Duodenal mucosa (tissue), 2 donors: ENCODE measurements around the gene STAT6.

ENCODE experiments used
- H3K27ac ChIP-seq: one replicate; pipeline ENCODE4 v1.7.0; 2013; ENCODE audit warnings: low read depth, low read length
- H3K27me3 ChIP-seq, 2 donors: one replicate each; pipeline ENCODE4 v1.7.0; 2013; ENCODE audit warnings: low read length in 2 of 2, control low read depth in 1 of 2; ENCODE audit not compliant: insufficient read depth in 2 of 2, control insufficient read depth in 1 of 2
- H3K36me3 ChIP-seq, 2 donors: one replicate each; pipeline ENCODE4 v1.7.0; 2013; ENCODE audit warnings: low read length in 2 of 2, control low read depth in 1 of 2; ENCODE audit not compliant: insufficient read depth in 2 of 2, control insufficient read depth in 1 of 2
- H3K4me1 ChIP-seq, 2 donors: one replicate each; pipeline ENCODE4 v1.7.0; 2013; ENCODE audit warnings: low read length in 2 of 2, control low read depth in 1 of 2; ENCODE audit not compliant: insufficient read depth in 2 of 2, control insufficient read depth in 1 of 2
- H3K4me3 ChIP-seq, 2 donors: one replicate each; pipeline ENCODE4 v1.7.0; 2013; ENCODE audit warnings: low read length in 2 of 2, low read depth in 1 of 2
- H3K9ac ChIP-seq, 2 donors: one replicate each; pipeline ENCODE4 v1.7.0; 2013; ENCODE audit warnings: low read length in 2 of 2, low read depth in 1 of 2
- H3K9me3 ChIP-seq, 2 donors: one replicate each; pipeline ENCODE4 v1.7.0; 2013; ENCODE audit warnings: low read length in 2 of 2, control low read depth in 1 of 2; ENCODE audit not compliant: control insufficient read depth in 1 of 2

STAT6 gene

DNA sequence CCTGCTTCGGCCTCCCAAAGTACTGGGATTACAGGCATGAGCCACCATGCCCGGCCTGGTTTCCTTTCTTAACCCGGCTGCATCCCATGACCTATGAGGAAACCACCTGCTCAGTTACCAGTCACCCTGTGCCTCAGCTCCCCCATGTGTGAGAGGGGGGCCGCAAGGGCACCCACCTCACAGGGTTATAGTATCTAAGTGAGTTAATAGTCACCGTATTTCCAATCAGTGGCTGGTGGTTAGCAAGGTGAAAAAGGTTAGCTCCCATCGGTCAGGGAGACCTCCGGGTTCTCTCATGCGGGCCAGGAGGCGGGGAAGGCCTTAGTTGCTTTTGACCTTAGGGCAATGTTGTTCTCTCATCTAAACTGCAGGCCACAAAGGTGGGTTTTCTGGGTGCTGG is 23.8 kb upstream of the STAT6 start:
- Histone ChIP-seq H3K4me1 (peaks cover 63 to 65% of the 10 kb centered on the region in 2 donors), H3K9ac (no peak overlapping the region), H3K36me3 (peaks cover 4 to 7% of the 10 kb centered on the region in 2 donors), H3K27me3 (no peaks in the 10 kb centered on the region), H3K4me3 (no peak overlapping the region), H3K27ac (no peak overlapping the region), H3K9me3 (no peaks in the 10 kb centered on the region)

DNA sequence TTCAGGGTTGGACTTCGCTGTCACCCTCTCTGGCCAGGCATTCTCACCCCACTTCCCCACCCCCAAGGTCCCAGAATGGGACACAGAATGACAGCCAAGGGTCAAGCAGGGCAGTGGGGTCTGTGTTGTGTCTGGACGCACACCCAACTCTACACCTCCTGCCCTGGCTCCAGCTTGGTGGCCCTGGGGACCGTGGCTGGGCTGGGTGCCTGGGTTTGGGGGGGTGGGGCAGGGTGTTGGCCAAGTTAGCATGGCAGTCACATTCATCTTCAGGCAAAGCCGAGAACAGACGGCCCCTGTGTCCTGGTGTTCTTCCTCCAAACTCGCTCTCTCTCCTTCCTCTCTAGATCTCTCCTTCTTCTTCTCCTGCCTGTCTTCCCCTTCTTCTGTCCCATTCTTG is 22.8 kb upstream of the STAT6 start:
- Histone ChIP-seq H3K4me3 (no peak overlapping the region), H3K36me3 (peaks cover 0 to 4% of the 10 kb centered on the region in 2 donors), H3K27ac (no peak overlapping the region), H3K9ac (no peak overlapping the region), H3K27me3 (no peaks in the 10 kb centered on the region), H3K9me3 (no peaks in the 10 kb centered on the region), H3K4me1 (peaks cover 60 to 62% of the 10 kb centered on the region in 2 donors)

DNA sequence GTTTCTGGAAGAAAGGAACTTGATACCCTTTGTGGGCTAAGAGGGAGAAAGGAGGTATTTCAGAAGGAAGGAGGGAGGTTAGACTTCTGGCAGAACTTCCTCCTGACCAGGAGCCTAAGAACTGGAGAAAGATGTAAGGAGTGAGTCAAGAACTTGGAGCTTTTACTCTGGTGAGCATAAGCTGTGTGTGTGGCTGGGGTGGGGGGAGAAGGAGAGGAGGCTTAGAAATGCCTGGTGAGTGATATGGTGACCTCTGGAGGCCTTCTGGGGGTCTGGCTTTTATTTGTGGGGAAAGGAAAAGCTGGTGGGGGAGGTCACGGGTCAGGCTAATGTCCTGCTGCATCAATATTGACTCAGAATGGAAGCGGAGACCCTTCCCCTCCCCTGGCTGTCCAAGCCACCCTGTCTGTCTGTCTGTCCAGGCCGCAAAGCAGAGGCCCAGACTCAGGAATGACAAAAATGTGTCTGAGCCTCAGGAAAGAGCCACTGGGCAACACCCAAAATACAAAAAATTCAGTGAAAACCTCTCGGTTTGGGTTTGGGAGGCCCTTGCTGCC is 21.9 kb upstream of the STAT6 start:
- H3K9me3 ChIP-seq, result no peaks in the 10 kb centered on the region
- H3K4me3 ChIP-seq, result peak overlapping the region in 1 of 2 donors; percentile 8
- H3K36me3 ChIP-seq, result peaks cover 0 to 4% of the 10 kb centered on the region in 2 donors
- H3K9ac ChIP-seq, result peak overlapping the region in 1 of 2 donors; percentile 23
- H3K4me1 ChIP-seq, result peaks cover 52 to 54% of the 10 kb centered on the region in 2 donors
- H3K27ac ChIP-seq, result no peak overlapping the region
- H3K27me3 ChIP-seq, result no peaks in the 10 kb centered on the region

DNA sequence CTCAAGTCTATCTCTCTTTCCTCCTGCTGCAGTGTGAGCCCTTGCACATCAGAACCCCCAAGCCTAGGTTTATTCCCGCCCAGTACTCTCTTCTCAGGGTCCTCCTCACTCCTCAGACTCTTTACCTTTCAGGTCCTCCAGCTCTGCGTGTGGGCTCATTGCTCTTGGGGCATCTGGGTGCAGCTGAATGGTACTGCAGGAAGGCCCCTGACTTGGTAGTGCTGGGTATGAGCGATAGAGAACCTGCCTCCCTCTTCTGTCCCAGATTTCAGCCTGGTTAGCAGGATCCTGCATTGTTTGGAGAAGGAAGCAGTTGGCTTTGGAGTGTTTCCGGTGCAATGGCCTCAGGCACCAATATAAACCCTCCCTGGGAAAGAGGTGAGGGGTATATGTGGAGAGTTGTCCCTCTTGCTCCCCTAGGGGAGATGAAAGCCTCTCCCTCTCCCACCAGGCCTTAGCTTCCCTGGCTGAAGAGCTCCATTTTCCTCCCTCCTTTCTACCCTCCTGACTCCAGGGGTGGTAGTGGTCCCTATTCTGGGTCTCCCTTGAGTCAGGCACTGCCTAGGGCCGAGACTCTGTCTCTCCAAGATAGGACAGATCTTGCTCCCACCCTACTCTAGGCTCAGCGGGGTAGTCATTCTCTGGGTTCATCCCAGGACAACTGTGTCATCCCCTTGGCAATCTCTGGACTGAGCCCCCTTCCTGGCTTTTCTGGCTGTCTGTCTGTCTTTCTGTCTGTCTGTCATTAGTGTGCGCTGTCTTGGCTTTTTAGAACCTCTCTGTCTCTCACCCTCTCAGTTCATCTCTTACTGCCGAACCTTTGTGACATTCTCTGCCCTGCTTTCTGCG is 21.0 kb upstream of the STAT6 start:
- Histone ChIP-seq H3K9ac (peak overlapping the region in 1 of 2 donors; percentile 23), H3K4me1 (peaks cover 46 to 50% of the 10 kb centered on the region in 2 donors), H3K36me3 (peaks cover 0 to 4% of the 10 kb centered on the region in 2 donors), H3K27me3 (no peaks in the 10 kb centered on the region), H3K27ac (no peak overlapping the region), H3K4me3 (peak overlapping the region in 1 of 2 donors; percentile 8), H3K9me3 (no peaks in the 10 kb centered on the region)

DNA sequence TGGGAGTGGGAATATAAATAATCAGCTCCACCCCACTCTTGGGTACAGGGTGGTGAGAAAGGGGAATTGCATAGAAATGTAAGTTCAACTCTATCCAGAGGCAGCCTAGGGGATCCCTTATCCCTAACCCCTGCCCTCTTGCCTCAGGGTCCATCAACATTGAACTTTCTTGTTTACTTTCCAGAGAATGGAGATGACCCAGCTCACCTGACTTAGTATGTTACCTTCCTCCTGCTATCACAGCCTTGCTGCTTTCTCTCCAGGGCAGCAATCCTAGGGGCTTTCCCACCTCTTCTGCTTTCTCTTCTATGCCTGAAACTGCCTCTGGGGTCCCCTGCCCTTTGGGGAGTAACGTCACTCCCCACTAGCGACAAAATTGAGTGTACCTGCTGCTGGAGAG is 19.8 kb upstream of the STAT6 start:
- no peak overlapping the region for H3K27ac ChIP-seq
- H3K9ac ChIP-seq, result peak overlapping the region; percentile 26 to 85
- peaks cover 0 to 4% of the 10 kb centered on the region in 2 donors for H3K36me3 ChIP-seq
- H3K27me3 ChIP-seq, result no peaks in the 10 kb centered on the region
- peaks cover 52 to 53% of the 10 kb centered on the region in 2 donors for H3K4me1 ChIP-seq
- no peaks in the 10 kb centered on the region for H3K9me3 ChIP-seq
- H3K4me3 ChIP-seq, result peak overlapping the region; percentile 41 to 82

DNA sequence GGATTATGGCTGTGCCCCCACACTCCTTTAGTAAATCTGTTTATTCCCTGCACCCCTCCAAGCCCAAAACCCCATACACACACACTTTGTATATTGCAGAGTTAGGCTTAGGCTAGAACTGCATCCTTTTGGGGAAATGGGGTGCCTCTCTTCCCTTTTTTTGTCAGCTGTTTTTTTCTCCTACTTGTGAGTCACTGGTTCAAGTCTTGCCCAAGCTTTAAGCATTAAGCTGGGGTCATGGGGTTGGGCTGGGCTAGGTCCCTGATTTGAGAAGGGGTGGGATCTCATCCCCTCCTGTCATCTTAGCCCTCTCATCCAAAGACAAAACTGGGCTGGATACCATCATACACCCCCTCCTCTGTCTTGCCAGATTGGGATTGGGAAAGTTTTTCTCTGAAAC is 18.7 kb upstream of the STAT6 start:
- Histone ChIP-seq H3K9ac (peak overlapping the region; percentile 63 to 85), H3K4me1 (peaks cover 44 to 48% of the 10 kb centered on the region in 2 donors), H3K27me3 (no peaks in the 10 kb centered on the region), H3K36me3 (peaks cover 0 to 4% of the 10 kb centered on the region in 2 donors), H3K4me3 (peak overlapping the region; percentile 82 to 89), H3K27ac (peak overlapping the region; percentile 42), H3K9me3 (no peaks in the 10 kb centered on the region)

DNA sequence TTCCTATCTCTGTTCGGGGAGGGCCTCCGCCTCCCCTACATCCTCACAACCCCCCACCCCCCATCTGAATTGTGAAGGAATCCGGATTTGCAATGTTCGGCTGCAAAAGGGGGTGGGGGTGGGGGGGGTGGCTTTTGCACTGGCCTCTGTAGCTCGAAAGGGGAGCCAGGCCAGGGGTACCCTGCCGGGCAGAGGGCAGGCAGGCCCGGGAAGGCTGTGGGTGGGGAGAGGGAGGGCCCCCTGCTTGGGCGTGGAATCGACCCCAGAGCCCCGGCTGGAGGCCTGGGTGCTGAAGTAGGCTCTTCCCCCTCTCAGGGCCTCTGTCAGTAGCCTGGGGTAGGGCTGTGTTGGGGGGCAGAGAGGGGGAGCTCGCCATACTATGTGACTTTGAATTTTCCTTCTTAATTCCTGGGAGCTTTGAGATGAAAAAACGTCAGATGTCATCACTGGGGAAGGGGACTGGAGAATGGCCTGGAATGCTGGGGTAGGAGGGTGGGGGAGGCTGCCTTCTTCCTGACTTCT is 18.2 kb upstream of the STAT6 start:
- Histone ChIP-seq H3K27me3 (no peaks in the 10 kb centered on the region), H3K9me3 (no peaks in the 10 kb centered on the region), H3K4me1 (peaks cover 44 to 52% of the 10 kb centered on the region in 2 donors), H3K36me3 (peaks cover 0 to 4% of the 10 kb centered on the region in 2 donors), H3K9ac (peak overlapping the region; percentile 78 to 85), H3K4me3 (peak overlapping the region; percentile 82 to 89), H3K27ac (peak overlapping the region; percentile 42)

DNA sequence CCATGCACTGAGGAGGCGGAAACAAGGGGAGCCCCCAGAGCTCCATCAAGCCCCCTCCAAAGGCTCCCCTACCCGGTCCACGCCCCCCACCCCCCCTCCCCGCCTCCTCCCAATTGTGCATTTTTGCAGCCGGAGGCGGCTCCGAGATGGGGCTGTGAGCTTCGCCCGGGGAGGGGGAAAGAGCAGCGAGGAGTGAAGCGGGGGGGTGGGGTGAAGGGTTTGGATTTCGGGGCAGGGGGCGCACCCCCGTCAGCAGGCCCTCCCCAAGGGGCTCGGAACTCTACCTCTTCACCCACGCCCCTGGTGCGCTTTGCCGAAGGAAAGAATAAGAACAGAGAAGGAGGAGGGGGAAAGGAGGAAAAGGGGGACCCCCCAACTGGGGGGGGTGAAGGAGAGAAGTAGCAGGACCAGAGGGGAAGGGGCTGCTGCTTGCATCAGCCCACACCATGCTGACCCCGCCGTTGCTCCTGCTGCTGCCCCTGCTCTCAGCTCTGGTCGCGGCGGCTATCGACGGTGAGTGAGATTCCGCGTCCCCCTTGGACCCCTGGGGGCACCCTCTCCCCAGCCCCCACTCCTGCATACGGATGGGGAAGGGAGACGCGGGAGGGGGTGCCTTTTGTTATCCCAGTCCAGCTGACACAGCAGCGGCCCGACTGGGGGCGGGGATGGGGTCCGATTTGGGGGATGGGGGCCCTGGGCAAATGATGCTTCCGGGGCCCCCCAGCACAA is 17.5 kb upstream of the STAT6 start:
- Histone ChIP-seq H3K4me3 (peak overlapping the region; percentile 82 to 89), H3K4me1 (peaks cover 44 to 52% of the 10 kb centered on the region in 2 donors), H3K27me3 (no peaks in the 10 kb centered on the region), H3K9me3 (no peaks in the 10 kb centered on the region), H3K36me3 (peaks cover 0 to 4% of the 10 kb centered on the region in 2 donors), H3K27ac (peak overlapping the region; percentile 39), H3K9ac (peak overlapping the region; percentile 78 to 85)

DNA sequence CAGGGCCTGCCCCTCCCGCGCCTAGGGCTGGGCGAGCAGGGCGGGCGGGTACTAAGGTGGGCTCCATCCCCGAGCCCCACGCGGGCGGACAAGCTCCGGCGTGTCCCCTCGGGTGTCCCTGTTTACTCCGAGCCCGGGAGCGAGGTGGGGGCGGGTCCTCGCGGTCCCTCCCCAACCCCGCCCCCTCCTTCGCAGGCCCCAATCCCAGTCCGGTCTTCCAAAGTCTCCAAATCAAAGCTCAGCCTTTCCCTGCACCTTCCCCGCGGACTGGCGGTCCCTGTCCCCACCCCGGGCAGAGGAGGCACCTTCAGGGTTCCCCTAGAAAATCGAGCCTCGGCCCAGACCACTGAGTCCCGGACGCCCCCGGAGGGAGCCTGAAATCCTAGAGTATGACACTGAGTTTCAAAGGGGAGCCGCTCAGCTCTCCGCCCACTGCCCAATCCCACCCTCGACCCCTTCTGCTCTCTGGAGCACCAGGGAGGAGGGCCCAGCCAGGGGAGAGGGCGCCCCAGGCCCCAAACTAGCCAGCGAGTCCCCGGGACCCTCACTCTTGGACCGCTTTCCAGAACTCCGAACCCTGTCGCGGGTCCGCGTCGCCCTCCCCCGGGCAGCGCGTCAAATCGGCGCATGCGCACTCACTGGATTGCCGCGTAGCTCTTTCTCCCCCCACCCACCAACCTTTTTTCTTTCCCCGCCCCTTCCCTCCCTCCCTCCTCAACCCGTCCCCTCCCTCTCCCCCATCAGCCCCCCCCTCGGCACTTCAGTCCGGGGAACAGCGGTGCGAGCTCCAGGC is 16.8 kb upstream of the STAT6 start, which contains the start of gene LRP1:
Gene LRP1, plus strand, starts transcription at position 758 of the 793 bp plus-strand sequence. CDS start 482 bp downstream, outside the sequence.
- Histone ChIP-seq H3K4me1 (peaks cover 40 to 48% of the 10 kb centered on the region in 2 donors), H3K4me3 (peak within 1 kb of the TSS; percentile 82 to 89), H3K27me3 (no peaks in the 10 kb centered on the region), H3K27ac (peak within 1 kb of the TSS; percentile 96), H3K9me3 (no peaks in the 10 kb centered on the region), H3K9ac (peak within 1 kb of the TSS; percentile 78 to 89), H3K36me3 (peaks cover 0 to 4% of the 10 kb centered on the region in 2 donors)
